RWPE1 (cell line): ENCODE data around the gene ANKH.

ENCODE experiments used
- CTCF ChIA-PET: fragments of 350-600 bp; sonication (Branson Sonifier 250); formaldehyde crosslinking; extraction: SDS; loops from one replicate; lab custom pipeline; 2021; lab: Yijun Ruan, JAX
- POLR2A ChIA-PET: fragments of 400-600 bp; formaldehyde crosslinking; extraction: SDS; loops from one replicate; lab custom pipeline; 2020; ENCODE audit warnings: antibody characterized with exemption; ENCODE audit not compliant: low non-redundant PET; lab: Yijun Ruan, JAX
- DNase-seq: peaks from one replicate; pipeline ENCODE4 v3.0.0; 2012; ENCODE audit warnings: low spot score
- H3K27ac ChIP-seq: fragments of 450-650 bp; 2 replicates; pipeline ENCODE4 v1.5.1; 2017
- TF ChIP-seq, protein P1 (sequence below): fragments of 450-650 bp; conservative IDR thresholded peaks from 2 replicates; pipeline ENCODE4 v1.5.1; 2017; ENCODE audit warnings: low read depth, mild to moderate bottlenecking

Gene ANKH

DNA sequence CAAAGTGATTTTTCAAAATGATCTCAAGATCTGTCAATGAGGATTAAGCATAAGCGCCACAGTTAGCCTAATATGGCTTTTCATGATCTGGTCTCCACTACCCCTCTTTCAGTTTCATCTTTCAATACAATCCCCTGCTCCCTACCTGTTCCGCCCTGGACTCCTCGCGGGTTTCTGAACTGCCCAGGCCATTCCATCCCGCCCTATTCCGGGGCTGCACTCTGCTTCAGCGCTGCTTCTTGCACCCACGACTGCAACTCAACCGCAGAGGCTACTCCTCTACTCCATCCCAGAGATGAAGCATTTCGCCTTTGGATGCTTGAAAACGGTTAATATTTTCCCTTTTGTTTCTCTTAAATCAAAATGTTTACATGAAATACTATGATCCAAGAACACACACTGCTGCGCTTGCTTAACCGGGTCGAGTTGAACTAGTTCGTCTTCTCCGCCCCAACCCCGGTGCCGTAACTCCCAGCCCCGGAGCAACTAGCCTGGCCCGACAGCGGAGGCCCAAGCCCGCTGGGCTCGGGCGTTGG, 207.8 kb downstream of the ANKH start:
- POLR2A ChIA-PET, result no interaction called here
- TF ChIP-seq, protein P1, sequence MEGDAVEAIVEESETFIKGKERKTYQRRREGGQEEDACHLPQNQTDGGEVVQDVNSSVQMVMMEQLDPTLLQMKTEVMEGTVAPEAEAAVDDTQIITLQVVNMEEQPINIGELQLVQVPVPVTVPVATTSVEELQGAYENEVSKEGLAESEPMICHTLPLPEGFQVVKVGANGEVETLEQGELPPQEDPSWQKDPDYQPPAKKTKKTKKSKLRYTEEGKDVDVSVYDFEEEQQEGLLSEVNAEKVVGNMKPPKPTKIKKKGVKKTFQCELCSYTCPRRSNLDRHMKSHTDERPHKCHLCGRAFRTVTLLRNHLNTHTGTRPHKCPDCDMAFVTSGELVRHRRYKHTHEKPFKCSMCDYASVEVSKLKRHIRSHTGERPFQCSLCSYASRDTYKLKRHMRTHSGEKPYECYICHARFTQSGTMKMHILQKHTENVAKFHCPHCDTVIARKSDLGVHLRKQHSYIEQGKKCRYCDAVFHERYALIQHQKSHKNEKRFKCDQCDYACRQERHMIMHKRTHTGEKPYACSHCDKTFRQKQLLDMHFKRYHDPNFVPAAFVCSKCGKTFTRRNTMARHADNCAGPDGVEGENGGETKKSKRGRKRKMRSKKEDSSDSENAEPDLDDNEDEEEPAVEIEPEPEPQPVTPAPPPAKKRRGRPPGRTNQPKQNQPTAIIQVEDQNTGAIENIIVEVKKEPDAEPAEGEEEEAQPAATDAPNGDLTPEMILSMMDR, result no peak
- no peak for DNase-seq
- CTCF ChIA-PET, result interaction anchor here (0.6 kb wide), 1 partner anchor 153 kb away, joined by 3 read pairs; no protein-coding TSS in a partner anchor
- peak overlapping the region; percentile 97 for H3K27ac ChIP-seq

DNA sequence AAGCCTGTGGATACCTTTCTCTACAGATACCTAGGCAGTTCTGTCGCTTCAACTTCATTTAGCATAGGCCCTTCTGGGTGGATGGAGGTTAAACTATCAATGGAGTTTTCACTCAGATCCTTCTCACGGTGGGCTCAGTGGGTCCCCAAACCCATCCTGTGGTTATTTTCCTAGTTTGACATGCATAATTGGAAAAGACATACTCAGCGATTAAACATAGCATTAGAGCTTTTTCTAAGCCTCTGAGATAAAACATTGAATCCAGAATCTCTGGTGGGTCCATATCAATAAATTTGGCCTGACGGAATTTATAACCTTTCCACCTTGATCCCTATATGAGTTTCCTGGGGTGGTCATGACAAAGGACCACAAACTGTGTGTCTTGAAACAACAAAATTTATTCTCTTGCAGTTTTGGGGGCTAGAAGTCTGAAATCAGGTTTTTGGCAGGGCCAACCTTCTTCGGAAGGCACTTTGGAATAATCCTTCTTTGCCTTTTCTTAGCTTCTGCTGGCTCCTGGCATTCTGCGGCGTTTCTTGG, 208.8 kb downstream of the ANKH start:
- no peak for DNase-seq
- CTCF ChIA-PET, result no interaction called here
- no peak overlapping the region for H3K27ac ChIP-seq
- POLR2A ChIA-PET, result no interaction called here
- TF ChIP-seq, protein P1, result no peak

DNA sequence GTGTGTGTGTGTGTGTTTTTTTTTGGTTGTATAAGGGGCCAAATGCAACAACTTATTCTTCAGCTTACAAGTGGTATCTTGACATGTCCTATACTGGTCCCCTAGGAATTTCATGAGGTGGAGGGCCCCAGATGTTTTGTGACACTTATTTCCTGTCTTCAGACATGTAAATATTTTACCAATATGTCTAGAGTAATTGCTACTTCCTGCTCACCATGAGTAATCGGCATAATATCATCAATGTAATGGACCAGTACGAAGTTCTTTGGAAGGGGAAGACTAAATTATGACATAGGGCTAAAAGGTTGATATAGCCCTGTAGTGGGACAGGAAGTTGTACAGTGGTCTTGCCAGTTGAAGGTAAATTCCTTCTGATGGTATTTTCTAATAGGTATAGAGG, 210.7 kb downstream of the ANKH start:
- ChIA-PET POLR2A (no interaction called here), CTCF (interaction anchor here (0.6 kb wide), 1 partner anchor 14 kb away, joined by 3 read pairs; no protein-coding TSS in a partner anchor)
- peak overlapping the region; percentile 79 for H3K27ac ChIP-seq
- TF ChIP-seq, protein P1, result no peak
- DNase-seq, result no peak

DNA sequence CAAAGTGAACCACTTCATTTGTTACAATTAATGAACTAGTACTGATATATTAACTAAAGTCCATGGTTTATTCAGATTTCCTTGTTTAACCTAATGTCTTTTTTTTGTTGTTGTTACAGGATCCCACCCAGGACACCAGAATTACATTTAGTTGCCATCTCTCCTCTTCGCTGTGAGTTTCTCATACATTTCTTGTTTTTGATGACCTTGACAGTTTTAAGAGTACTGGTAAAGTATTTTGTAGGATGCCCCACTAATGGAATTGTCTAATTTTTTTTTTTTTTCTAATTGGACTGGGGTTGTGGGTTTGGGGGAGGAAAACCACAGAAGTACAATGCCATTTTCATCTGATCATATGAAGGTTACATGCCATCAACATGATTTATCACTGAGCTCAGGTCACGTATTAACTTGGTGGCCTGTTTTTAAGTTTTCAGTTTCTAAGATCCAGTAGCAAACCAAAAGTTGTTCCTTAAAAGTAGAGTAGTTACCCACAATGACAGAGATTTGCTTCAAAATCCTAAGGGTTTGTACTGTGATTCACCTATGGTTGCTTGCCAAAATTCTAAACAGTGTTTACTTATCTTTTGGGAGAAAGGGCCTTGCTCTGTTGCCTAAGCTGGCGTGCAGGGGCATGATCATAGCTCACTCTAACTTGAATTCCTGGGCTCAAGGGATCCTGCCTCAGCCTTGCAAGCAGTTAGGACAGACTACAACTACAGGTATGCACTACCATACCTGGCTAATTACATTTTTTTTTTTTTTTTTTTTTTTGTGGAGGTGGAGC, 211.6 kb downstream of the ANKH start:
- CTCF ChIA-PET, result interaction anchor here (0.6 kb wide), 1 partner anchor 13 kb away, joined by 3 read pairs; no protein-coding TSS in a partner anchor
- TF ChIP-seq, protein P1, result no peak
- DNase-seq, result peak; percentile 73
- peak overlapping the region; percentile 79 for H3K27ac ChIP-seq
- POLR2A ChIA-PET, result no interaction called here

DNA sequence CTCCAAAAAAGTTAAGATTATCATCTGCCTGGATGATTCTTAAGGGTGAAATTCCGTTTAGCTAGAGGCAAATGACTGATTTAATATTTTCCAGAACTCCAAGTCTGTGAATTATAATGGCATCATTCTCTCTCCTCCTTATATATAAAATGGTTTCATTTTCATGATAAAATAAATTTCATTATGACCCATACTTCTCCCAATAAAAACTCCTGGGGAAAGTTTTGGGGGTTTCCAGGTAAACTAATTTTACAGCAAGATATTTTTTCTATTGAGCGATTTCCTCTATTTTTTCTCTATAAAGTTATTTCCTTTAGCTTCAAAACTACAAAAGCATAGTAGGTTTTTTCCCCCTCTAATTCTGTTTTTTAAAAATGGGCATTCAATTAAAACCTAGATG, 214.7 kb downstream of the ANKH start:
- POLR2A ChIA-PET, result no interaction called here

More for the DNA sequence above, 214.7 kb downstream of the ANKH start:
- no peak for DNase-seq
- CTCF ChIA-PET, result interaction anchor here (0.5 kb wide), 1 partner anchor 646 kb away, joined by 4 read pairs; no protein-coding TSS in a partner anchor
- no peak overlapping the region for H3K27ac ChIP-seq
- TF ChIP-seq, protein P1, result no peak
